ENCODE results near the gene TUFT1.

GRCh38 chr1:151516031-151516511 is 24.0 kb upstream of the TUFT1 start:
- TF ChIP-seq POLR2A (IDR thresholded peaks at IDR 0.05), result no peak
- no peak for TF ChIP-seq CTCF (IDR thresholded peaks at IDR 0.05)
